Left renal cortex interstitium (tissue), 4 donors: ENCODE results near the gene COL11A2. TPM values are rescaled to one million over a fixed set of nuclear protein-coding genes. Genes with fewer than 3 reads are reported as not detected.
"Not testable (repeated sequence)": the region's sequence is repeated elsewhere in the genome, so short reads cannot be mapped to it uniquely, and the experiment has no call there.

ENCODE experiments used
- DNase-seq, 4 donors: peaks; one replicate each; pipeline ENCODE4 v3.0.0-alpha.2; 2013; ENCODE audit warnings: low read depth in 4 of 4, low spot score in 2 of 4, missing footprints in 1 of 4
- polyA plus RNA-seq, 4 donors: library from polyadenylated mRNA; unstranded; fragments of 120-200 nt; gene quantifications; one replicate each; pipeline ENCODE4 v1.2.1, GENCODE V29; 2013; ENCODE audit not compliant: insufficient read length in 4 of 4

COL11A2 gene
- polyA plus RNA-seq, 4 donors, result 4.1 to 6.6 (median 5.6) TPM

- DNase-seq, result no peak
Measured at GRCh38 chr6:33160728-33161344, 31.4 kb downstream of the COL11A2 start.

- no peak for DNase-seq
Measured at GRCh38 chr6:33160096-33160495, 32.2 kb downstream of the COL11A2 start.

GRCh38 chr6:33156964-33157363 is 35.3 kb downstream of the COL11A2 start:
- DNase-seq, result no peak

GRCh38 chr6:33156561-33156960 is 35.7 kb downstream of the COL11A2 start:
- no peak for DNase-seq

- no peak for DNase-seq
Measured at GRCh38 chr6:33154349-33154748, 37.9 kb downstream of the COL11A2 start.

GRCh38 chr6:33151050-33151449 is 41.2 kb downstream of the COL11A2 start:
- no peak for DNase-seq

GRCh38 chr6:33150560-33150959 is 41.7 kb downstream of the COL11A2 start:
- DNase-seq, result not testable (repeated sequence)

GRCh38 chr6:33147807-33148666 is 44.2 kb downstream of the COL11A2 start:
- peak in 2 of 4 donors; percentile 31 to 49 for DNase-seq

GRCh38 chr6:33144373-33144772 is 47.9 kb downstream of the COL11A2 start:
- DNase-seq, result no peak

GRCh38 chr6:33143113-33143770 is 49.0 kb downstream of the COL11A2 start:
- DNase-seq, result no peak

GRCh38 chr6:33142501-33143070 is 49.7 kb downstream of the COL11A2 start:
- DNase-seq, result no peak

- no peak for DNase-seq
Measured at GRCh38 chr6:33140556-33140955, 51.7 kb downstream of the COL11A2 start.

GRCh38 chr6:33139596-33140206 is 52.6 kb downstream of the COL11A2 start:
- no peak for DNase-seq

- no peak for DNase-seq
Measured at GRCh38 chr6:33136310-33136900, 55.9 kb downstream of the COL11A2 start.

GRCh38 chr6:33132081-33132524 is 60.2 kb downstream of the COL11A2 start:
- DNase-seq, result no peak

GRCh38 chr6:33128318-33128717 is 63.9 kb downstream of the COL11A2 start:
- DNase-seq, result no peak

GRCh38 chr6:33126101-33126714 is 66.1 kb downstream of the COL11A2 start:
- no peak for DNase-seq

GRCh38 chr6:33124947-33125346 is 67.3 kb downstream of the COL11A2 start:
- no peak for DNase-seq

GRCh38 chr6:33124525-33124901 is 67.8 kb downstream of the COL11A2 start:
- DNase-seq, result no peak
